Measurements from ENCODE around the gene CLEC3A.

CLEC3A gene

DNA sequence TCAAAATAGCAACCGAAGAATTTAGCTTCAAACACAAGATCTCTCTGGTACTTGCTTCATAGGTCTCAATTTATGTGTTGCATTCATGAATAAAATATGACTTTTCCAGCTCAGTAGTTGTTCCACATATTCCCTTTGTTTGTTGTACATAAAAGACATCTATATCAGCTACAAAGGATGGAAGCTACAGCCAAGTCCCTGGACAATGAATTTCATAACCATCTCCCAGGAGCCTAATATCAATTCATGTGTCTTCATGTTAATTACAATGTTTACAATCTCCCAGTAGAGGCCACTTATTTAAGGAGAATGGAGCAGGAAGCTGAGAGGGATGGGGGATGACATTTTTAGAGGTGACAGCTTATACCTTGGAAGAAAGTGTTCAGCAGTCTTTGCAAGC, 3.3 kb downstream of the CLEC3A start:
- TF ChIP-seq RAD21 (IDR thresholded peaks at IDR 0.05; ENCODE audit: low read depth): no peak
- TF ChIP-seq REST (IDR thresholded peaks at IDR 0.05; ENCODE audit: low read depth): no peak
- TF ChIP-seq TCF12 (IDR thresholded peaks at IDR 0.05; ENCODE audit: low read depth): no peak
- TF ChIP-seq, protein P1, sequence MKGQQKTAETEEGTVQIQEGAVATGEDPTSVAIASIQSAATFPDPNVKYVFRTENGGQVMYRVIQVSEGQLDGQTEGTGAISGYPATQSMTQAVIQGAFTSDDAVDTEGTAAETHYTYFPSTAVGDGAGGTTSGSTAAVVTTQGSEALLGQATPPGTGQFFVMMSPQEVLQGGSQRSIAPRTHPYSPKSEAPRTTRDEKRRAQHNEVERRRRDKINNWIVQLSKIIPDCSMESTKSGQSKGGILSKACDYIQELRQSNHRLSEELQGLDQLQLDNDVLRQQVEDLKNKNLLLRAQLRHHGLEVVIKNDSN (IDR thresholded peaks at IDR 0.05): no peak
- TF ChIP-seq, protein P2, sequence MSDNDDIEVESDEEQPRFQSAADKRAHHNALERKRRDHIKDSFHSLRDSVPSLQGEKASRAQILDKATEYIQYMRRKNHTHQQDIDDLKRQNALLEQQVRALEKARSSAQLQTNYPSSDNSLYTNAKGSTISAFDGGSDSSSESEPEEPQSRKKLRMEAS (IDR thresholded peaks at IDR 0.05): no peak
- TF ChIP-seq EGR1 (IDR thresholded peaks at IDR 0.05): no peak
- TF ChIP-seq FOXM1 (IDR thresholded peaks at IDR 0.05; ENCODE audit: borderline replicate concordance, low read depth): no peak
- TF ChIP-seq YY1 (IDR thresholded peaks at IDR 0.05; ENCODE audit: low read depth): no peak
- no peak for TF ChIP-seq TEAD4 (IDR thresholded peaks at IDR 0.05)
- TF ChIP-seq TAF1 (IDR thresholded peaks at IDR 0.05; ENCODE audit: low read depth): no peak
- TF ChIP-seq NFIC (IDR thresholded peaks at IDR 0.05): no peak
- no peak for TF ChIP-seq CREB1 (IDR thresholded peaks at IDR 0.05; ENCODE audit: low read depth)
- TF ChIP-seq EP300 (IDR thresholded peaks at IDR 0.05; ENCODE audit: borderline replicate concordance): no peak
- TF ChIP-seq ZBTB7A (IDR thresholded peaks at IDR 0.05; ENCODE audit: low read depth): no peak
- TF ChIP-seq CEBPB (IDR thresholded peaks at IDR 0.05): no peak

- TF ChIP-seq REST (IDR thresholded peaks at IDR 0.05; ENCODE audit: low read depth): no peak
- no peak for TF ChIP-seq CREB1 (IDR thresholded peaks at IDR 0.05; ENCODE audit: low read depth)
- TF ChIP-seq ZBTB7A (IDR thresholded peaks at IDR 0.05; ENCODE audit: low read depth): no peak
- TF ChIP-seq, protein P1 (IDR thresholded peaks at IDR 0.05): no peak
- TF ChIP-seq TAF1 (IDR thresholded peaks at IDR 0.05; ENCODE audit: low read depth): no peak
- TF ChIP-seq YY1 (IDR thresholded peaks at IDR 0.05; ENCODE audit: low read depth): no peak
- TF ChIP-seq TCF12 (IDR thresholded peaks at IDR 0.05; ENCODE audit: low read depth): no peak
- TF ChIP-seq TEAD4 (IDR thresholded peaks at IDR 0.05): no peak
- no peak for TF ChIP-seq EP300 (IDR thresholded peaks at IDR 0.05; ENCODE audit: borderline replicate concordance)
- TF ChIP-seq NFIC (IDR thresholded peaks at IDR 0.05): no peak
- no peak for TF ChIP-seq EGR1 (IDR thresholded peaks at IDR 0.05)
- TF ChIP-seq FOXM1 (IDR thresholded peaks at IDR 0.05; ENCODE audit: borderline replicate concordance, low read depth): no peak
- no peak for TF ChIP-seq CEBPB (IDR thresholded peaks at IDR 0.05)
- TF ChIP-seq, protein P2 (IDR thresholded peaks at IDR 0.05): no peak
- TF ChIP-seq RAD21 (IDR thresholded peaks at IDR 0.05; ENCODE audit: low read depth): no peak
Measured at GRCh38 chr16:78028018-78028417, 5.7 kb downstream of the CLEC3A start.

DNA sequence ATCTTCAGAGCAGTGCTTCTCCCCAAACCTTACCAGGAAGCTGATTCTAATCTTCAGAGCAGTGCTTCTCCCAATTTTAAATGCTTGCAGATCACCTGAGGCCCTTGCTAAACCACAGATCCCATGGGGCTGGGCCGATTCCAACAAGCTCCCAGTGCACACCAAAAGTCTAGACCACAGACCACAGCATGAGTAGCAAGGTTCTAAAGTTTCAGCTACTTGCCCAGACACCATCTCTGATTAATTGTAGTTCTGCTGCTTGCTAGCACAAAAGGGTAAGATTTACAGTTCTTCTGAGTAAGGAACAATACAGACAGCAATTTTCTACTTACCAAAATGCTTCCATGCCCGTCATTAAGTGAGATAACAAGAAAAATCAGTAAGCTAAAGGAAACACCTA, 12.2 kb downstream of the CLEC3A start:
- TF ChIP-seq CEBPB (IDR thresholded peaks at IDR 0.05) (no peak), YY1 (IDR thresholded peaks at IDR 0.05; ENCODE audit: low read depth) (no peak), NFIC (IDR thresholded peaks at IDR 0.05) (no peak), RAD21 (IDR thresholded peaks at IDR 0.05; ENCODE audit: low read depth) (no peak), TCF12 (IDR thresholded peaks at IDR 0.05; ENCODE audit: low read depth) (no peak)

GRCh38 chr16:78035012-78035411, 12.7 kb downstream of the CLEC3A start:
- TF ChIP-seq, protein P2 (IDR thresholded peaks at IDR 0.05): no peak
- no peak for TF ChIP-seq ZBTB7A (IDR thresholded peaks at IDR 0.05; ENCODE audit: low read depth)
- TF ChIP-seq EP300 (IDR thresholded peaks at IDR 0.05; ENCODE audit: borderline replicate concordance): no peak
- TF ChIP-seq NFIC (IDR thresholded peaks at IDR 0.05): no peak
- no peak for TF ChIP-seq CEBPB (IDR thresholded peaks at IDR 0.05)
- no peak for TF ChIP-seq CREB1 (IDR thresholded peaks at IDR 0.05; ENCODE audit: low read depth)
- TF ChIP-seq YY1 (IDR thresholded peaks at IDR 0.05; ENCODE audit: low read depth): no peak
- no peak for TF ChIP-seq RAD21 (IDR thresholded peaks at IDR 0.05; ENCODE audit: low read depth)
- no peak for TF ChIP-seq FOXM1 (IDR thresholded peaks at IDR 0.05; ENCODE audit: borderline replicate concordance, low read depth)
- no peak for TF ChIP-seq EGR1 (IDR thresholded peaks at IDR 0.05)
- no peak for TF ChIP-seq TEAD4 (IDR thresholded peaks at IDR 0.05)

DNA sequence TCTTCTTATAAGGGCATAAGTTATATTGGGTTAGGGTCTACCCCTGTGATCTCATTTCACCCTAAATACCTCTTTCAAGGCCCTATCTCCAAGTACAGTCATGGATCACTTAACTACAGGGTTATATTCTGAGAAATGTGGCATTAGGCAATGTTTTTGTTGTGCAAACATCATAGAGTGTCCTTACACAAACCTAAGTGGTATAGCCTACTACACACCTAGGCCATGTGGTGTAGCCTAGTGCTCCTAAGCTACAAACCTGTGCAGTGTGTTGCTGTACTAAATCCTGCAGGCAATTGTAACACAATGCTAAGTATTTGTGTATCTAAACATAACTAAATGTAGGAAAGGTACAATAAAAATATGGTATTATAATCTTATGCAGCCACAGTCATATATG, 18.0 kb downstream of the CLEC3A start:
- TF ChIP-seq YY1 (IDR thresholded peaks at IDR 0.05; ENCODE audit: low read depth): no peak
- no peak for TF ChIP-seq NFIC (IDR thresholded peaks at IDR 0.05)
- TF ChIP-seq, protein P2 (IDR thresholded peaks at IDR 0.05): no peak
- TF ChIP-seq TCF12 (IDR thresholded peaks at IDR 0.05; ENCODE audit: low read depth): no peak
- no peak for TF ChIP-seq FOXM1 (IDR thresholded peaks at IDR 0.05; ENCODE audit: borderline replicate concordance, low read depth)
- TF ChIP-seq, protein P1 (IDR thresholded peaks at IDR 0.05): no peak
- no peak for TF ChIP-seq TAF1 (IDR thresholded peaks at IDR 0.05; ENCODE audit: low read depth)
- TF ChIP-seq CREB1 (IDR thresholded peaks at IDR 0.05; ENCODE audit: low read depth): no peak
- no peak for TF ChIP-seq ZBTB7A (IDR thresholded peaks at IDR 0.05; ENCODE audit: low read depth)
- no peak for TF ChIP-seq TEAD4 (IDR thresholded peaks at IDR 0.05)
- TF ChIP-seq CEBPB (IDR thresholded peaks at IDR 0.05): no peak
- TF ChIP-seq EP300 (IDR thresholded peaks at IDR 0.05; ENCODE audit: borderline replicate concordance): no peak
- TF ChIP-seq REST (IDR thresholded peaks at IDR 0.05; ENCODE audit: low read depth): no peak
- TF ChIP-seq EGR1 (IDR thresholded peaks at IDR 0.05): no peak
- TF ChIP-seq RAD21 (IDR thresholded peaks at IDR 0.05; ENCODE audit: low read depth): no peak

Data from Ishikawa (cell line).